OCI-LY7 (cell line): ENCODE measurements around the gene VAT1L.

Experiments
- EZH2phosphoT487 ChIP-seq: fragments of 200-600 bp; sonication (generic); IDR thresholded peaks from 2 replicates; pipeline ENCODE4 v1.6.1; 2018; ENCODE audit warnings: low read depth, borderline replicate concordance, mild to moderate bottlenecking, mixed run types, antibody characterized with exemption, low read length, moderate library complexity, mixed read lengths
- TF ChIP-seq, protein P1 (sequence below): fragments of 200-600 bp; sonication (generic); conservative IDR thresholded peaks from 2 replicates; pipeline ENCODE4 v1.5.1; 2014; ENCODE audit warnings: mild to moderate bottlenecking, antibody characterized with exemption, low read length, moderate library complexity, mixed read lengths

GRCh38 chr16:77785373-77785764, 3.0 kb upstream of the VAT1L start:
- TF ChIP-seq, protein P1, sequence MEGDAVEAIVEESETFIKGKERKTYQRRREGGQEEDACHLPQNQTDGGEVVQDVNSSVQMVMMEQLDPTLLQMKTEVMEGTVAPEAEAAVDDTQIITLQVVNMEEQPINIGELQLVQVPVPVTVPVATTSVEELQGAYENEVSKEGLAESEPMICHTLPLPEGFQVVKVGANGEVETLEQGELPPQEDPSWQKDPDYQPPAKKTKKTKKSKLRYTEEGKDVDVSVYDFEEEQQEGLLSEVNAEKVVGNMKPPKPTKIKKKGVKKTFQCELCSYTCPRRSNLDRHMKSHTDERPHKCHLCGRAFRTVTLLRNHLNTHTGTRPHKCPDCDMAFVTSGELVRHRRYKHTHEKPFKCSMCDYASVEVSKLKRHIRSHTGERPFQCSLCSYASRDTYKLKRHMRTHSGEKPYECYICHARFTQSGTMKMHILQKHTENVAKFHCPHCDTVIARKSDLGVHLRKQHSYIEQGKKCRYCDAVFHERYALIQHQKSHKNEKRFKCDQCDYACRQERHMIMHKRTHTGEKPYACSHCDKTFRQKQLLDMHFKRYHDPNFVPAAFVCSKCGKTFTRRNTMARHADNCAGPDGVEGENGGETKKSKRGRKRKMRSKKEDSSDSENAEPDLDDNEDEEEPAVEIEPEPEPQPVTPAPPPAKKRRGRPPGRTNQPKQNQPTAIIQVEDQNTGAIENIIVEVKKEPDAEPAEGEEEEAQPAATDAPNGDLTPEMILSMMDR = no peak
- TF ChIP-seq EZH2phosphoT487 = no peak
